Upper lobe of left lung (tissue), 4 donors: ENCODE measurements around the gene CHAF1A.

Experiments
- EP300 ChIP-seq, 4 donors: sonication (generic); formaldehyde crosslinking; IDR thresholded peaks; one replicate each; pipeline ENCODE4 v1.5.1; 2017; ENCODE audit warnings: antibody characterized with exemption in 4 of 4, control low read depth in 2 of 4
- POLR2AphosphoS5 ChIP-seq, 2 donors: sonication (generic); formaldehyde crosslinking; IDR thresholded peaks; one replicate each; pipeline ENCODE4 v1.5.1; 2017; ENCODE audit warnings: antibody characterized with exemption in 2 of 2

DNA sequence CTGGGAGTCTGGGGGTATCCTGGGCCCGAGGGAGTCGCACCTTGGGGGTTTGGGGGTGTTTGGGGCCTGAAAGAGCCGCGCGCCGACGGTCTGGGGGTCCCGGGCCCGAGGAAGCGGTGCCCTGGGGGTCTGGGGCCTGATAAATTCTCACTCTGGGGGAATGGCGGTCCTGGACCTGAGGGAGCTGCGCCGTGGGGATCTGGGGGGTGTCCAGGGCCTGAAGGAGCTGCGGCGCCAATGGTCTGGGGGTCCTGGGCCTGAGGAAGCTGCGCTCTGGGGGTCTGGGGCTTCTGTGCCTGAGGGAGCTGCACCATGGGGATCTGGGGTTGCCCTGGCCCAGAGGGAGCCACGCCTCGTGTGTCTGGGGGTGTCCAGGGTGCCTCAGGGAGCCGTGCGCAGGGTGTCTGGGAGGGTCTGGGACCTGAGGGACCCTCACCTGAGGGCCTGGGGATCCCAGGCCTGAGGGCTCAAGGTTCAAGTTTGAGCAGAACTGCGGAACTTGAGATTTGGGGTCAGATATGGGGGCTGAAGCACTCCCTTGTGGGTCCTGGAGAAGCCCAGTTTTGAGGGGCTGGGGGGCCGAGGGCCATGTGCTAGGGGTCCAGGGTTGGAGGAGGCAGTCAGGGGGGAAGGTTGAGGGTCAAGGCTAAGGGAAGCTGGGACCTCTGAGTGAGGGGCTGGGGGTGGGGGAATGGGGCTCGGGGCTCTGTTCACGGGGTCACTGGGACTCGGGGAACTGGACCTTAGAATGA lies 70.7 kb downstream of the CHAF1A start:
- TF ChIP-seq EP300 (IDR thresholded peaks at IDR 0.05) (no peak), POLR2AphosphoS5 (IDR thresholded peaks at IDR 0.05) (no peak)
